GM12878 (cell line): Measurements from ENCODE around the gene C1orf141. TPM values are rescaled to one million over a fixed set of nuclear protein-coding genes. Genes with fewer than 3 reads are reported as not detected.
A peak's percentile ranks its signal among the peaks of the same experiment; 100 is the strongest.

ENCODE experiments used
- ATAC-seq: fragments of 200-7000 bp; cut with Tn5 transposase; 3 replicates; pipeline ENCODE4 v1.9.1; 2020; ENCODE audit warnings: mild to moderate bottlenecking, moderate library complexity
- BruUV-seq: library from RNA; stranded (reverse); fragments of 400-500 nt; replicated peaks from 2 replicates; lab custom pipeline; 2021; lab: Mats Ljungman, UMichigan
- CTCF ChIA-PET: fragments of 300-600 bp; sonication (Branson Sonifier 250); formaldehyde crosslinking; extraction: SDS; loops from one replicate; lab custom pipeline; 2021; ENCODE audit warnings: inconsistent platforms; lab: Yijun Ruan, JAX
- POLR2A ChIA-PET: fragments of 350-600 bp; formaldehyde crosslinking; extraction: SDS; loops from one replicate; lab custom pipeline; 2021; ENCODE audit warnings: inconsistent platforms; lab: Charles Lee
- RAD21 ChIA-PET: fragments of 300-600 bp; sonication (Branson Sonifier 250); formaldehyde crosslinking; loops from one replicate; lab custom pipeline; 2023; ENCODE audit warnings: antibody characterized with exemption; ENCODE audit not compliant: unreplicated experiment; lab: Charles Lee
- SMC1A ChIA-PET: fragments of 300-600 bp; sonication (Branson Sonifier 250); formaldehyde crosslinking; loops from one replicate; lab custom pipeline; 2023; ENCODE audit not compliant: unreplicated experiment, uncharacterized antibody; lab: Charles Lee
- DNase-seq: peaks from one replicate; pipeline ENCODE4 v3.0.0-alpha.2; 2011; ENCODE audit warnings: low read depth, low spot score
- FAIRE-seq: peaks from 3 replicates; lab custom pipeline; 2011; peaks lifted over from hg19 to GRCh38; lab: Jason Lieb, UNC
- H2AFZ ChIP-seq: 2 replicates; pipeline ENCODE4 v1.6.0; 2011; ENCODE audit warnings: low read depth, low read length, control low read depth; ENCODE audit not compliant: control insufficient read depth
- H3K27ac ChIP-seq: 2 replicates; pipeline ENCODE4 v1.5.1; 2011; ENCODE audit warnings: control low read depth; ENCODE audit not compliant: control insufficient read depth, insufficient read depth
- H3K27me3 ChIP-seq, 2 experiments: replicated peaks in 1 of 2; 2 replicates each; pipeline versions ENCODE4 v1.6.0 to v1.6.1; 2011; ENCODE audit warnings: low read length in 1 of 2; ENCODE audit not compliant: control insufficient read depth in 2 of 2, insufficient read depth in 2 of 2
- H3K36me3 ChIP-seq, 2 experiments: 2 replicates each; pipeline ENCODE4 v1.5.1; 2011; ENCODE audit warnings: low read length in 1 of 2; ENCODE audit not compliant: control insufficient read depth in 2 of 2, insufficient read depth in 2 of 2
- H3K4me1 ChIP-seq: 2 replicates; pipeline ENCODE4 v1.6.1; 2011; ENCODE audit warnings: mild to moderate bottlenecking, low read length, moderate library complexity, mixed read lengths; ENCODE audit not compliant: control insufficient read depth, insufficient read depth
- H3K4me2 ChIP-seq: 2 replicates; pipeline ENCODE4 v1.6.0; 2011; ENCODE audit warnings: control low read depth; ENCODE audit not compliant: control insufficient read depth, insufficient read depth
- H3K4me3 ChIP-seq: fragments of 200-600 bp; sonication (generic); 2 replicates; pipeline ENCODE4 v1.5.1; 2016
- H3K79me2 ChIP-seq: 2 replicates; pipeline ENCODE4 v1.6.0; 2011; ENCODE audit warnings: low read length; ENCODE audit not compliant: control insufficient read depth, insufficient read depth
- H3K9ac ChIP-seq: 2 replicates; pipeline ENCODE4 v1.8.0; 2011; ENCODE audit warnings: low read length, control low read depth, mixed read lengths; ENCODE audit not compliant: control insufficient read depth, insufficient read depth
- H3K9me3 ChIP-seq: replicated peaks from 3 replicates; pipeline ENCODE4 v1.5.1; 2011; ENCODE audit warnings: mild to moderate bottlenecking, low read length; ENCODE audit not compliant: control insufficient read depth, insufficient read depth
- H4K20me1 ChIP-seq: 2 replicates; pipeline ENCODE4 v1.6.0; 2011; ENCODE audit not compliant: control insufficient read depth, insufficient read depth
- BCL11A ChIP-seq: IDR thresholded peaks from 2 replicates; pipeline ENCODE4 v1.6.1; 2011; ENCODE audit warnings: low read depth, low read length
- BHLHE40 ChIP-seq, 2 experiments: fragments of 450-650 bp in 1 of 2; IDR thresholded peaks; 2 replicates each; pipeline ENCODE4 v1.6.1; 2011 to 2017; ENCODE audit warnings: low read depth in 2 of 2, borderline replicate concordance in 1 of 2, improper control_type of control experiment in 1 of 2, low read length in 1 of 2, mild to moderate bottlenecking in 1 of 2
- BMI1 ChIP-seq: fragments of 450-650 bp; IDR thresholded peaks from 2 replicates; pipeline ENCODE4 v1.6.1; 2016; ENCODE audit warnings: mild to moderate bottlenecking, moderate library complexity, borderline replicate concordance
- BRCA1 ChIP-seq: IDR thresholded peaks from 2 replicates; pipeline ENCODE4 v1.6.1; 2011; ENCODE audit warnings: low read depth, low read length, improper control_type of control experiment
- GABPA ChIP-seq: IDR thresholded peaks from 2 replicates; pipeline ENCODE4 v1.6.1; 2014; ENCODE audit warnings: antibody characterized with exemption, low read depth, mild to moderate bottlenecking, inconsistent platforms
- JUND ChIP-seq: IDR thresholded peaks from 2 replicates; pipeline ENCODE4 v1.6.1; 2012; ENCODE audit warnings: low read depth, mild to moderate bottlenecking, low read length, improper control_type of control experiment, moderate library complexity
- MTA2 ChIP-seq: fragments of 450-650 bp; IDR thresholded peaks from 2 replicates; pipeline ENCODE4 v1.6.1; 2016; ENCODE audit warnings: low read depth, mild to moderate bottlenecking, moderate library complexity
- SMAD5 ChIP-seq: IDR thresholded peaks from 2 replicates; pipeline ENCODE4 v1.6.1; 2016; ENCODE audit warnings: antibody characterized with exemption, low read depth
- STAT1 ChIP-seq: fragments of 450-650 bp; conservative IDR thresholded peaks from 2 replicates; pipeline ENCODE4 v1.6.1; 2014; ENCODE audit warnings: antibody characterized with exemption, mild to moderate bottlenecking
- ZNF274 ChIP-seq: IDR thresholded peaks from one replicate; pipeline ENCODE4 v1.8.0; 2011; ENCODE audit not compliant: insufficient read length, insufficient read depth
- WGBS: methylation state at CpG from one replicate; pipeline ENCODE4 v1.1.6; 2016; ENCODE audit warnings: low lambda C conversion rate; ENCODE audit not compliant: insufficient replicate concordance, insufficient coverage; ENCODE audit errors: missing lambda C conversion rate; 5-methylcytosine and 5-hydroxymethylcytosine counted together
- in situ Hi-C: fragments of 300-500 bp; cut with MboI; formaldehyde crosslinking; loops from 9 replicates; pipeline ENCODE4 v1.14.3; 2018; ENCODE audit warnings: mixed read lengths
- intact Hi-C: fragments of 100-400 bp; cut with micrococcal nuclease; formaldehyde crosslinking; loops from one replicate; pipeline ENCODE4 v1.14.2; 2022; ENCODE audit not compliant: unreplicated experiment
- polyA plus RNA-seq, 11 experiments: library from polyadenylated mRNA; depleted of rRNA in 4 of 11; unstranded in 6 of 11; stranded (reverse) in 5 of 11; fragments of >200 nt; fragmentation: Nextera tagmentation in 4 of 11; fragmentation: Illumina TruSeq in 1 of 11; extraction: Ambion mirVana in 4 of 11; extraction: Trizol in 1 of 11; gene quantifications; 1 replicate in 1 of 11; 2 replicates in 10 of 11; pipeline versions ENCODE4 v1.2.1 to v1.2.3, GENCODE V29; 2011 to 2016; ENCODE audit warnings: inconsistent platforms in 2 of 11, missing spikeins in 2 of 11, low read depth in 1 of 11
- total RNA-seq, 4 experiments: library from RNA; depleted of rRNA in 3 of 4; stranded (reverse); fragments of >200 nt in 3 of 4; fragmentation: Illumina TruSeq in 1 of 4; extraction: Trizol in 1 of 4; gene quantifications; 2 replicates each; pipeline versions ENCODE4 v1.2.1 to v1.2.3, GENCODE V29; 2013 to 2021
- TF ChIP-seq, protein P1 (sequence below): fragments of 450-650 bp; IDR thresholded peaks from 2 replicates; pipeline ENCODE4 v1.6.1; 2016; ENCODE audit warnings: mild to moderate bottlenecking
- TF ChIP-seq, protein P2 (sequence below): IDR thresholded peaks from 2 replicates; pipeline ENCODE4 v1.6.1; 2011; ENCODE audit warnings: mild to moderate bottlenecking, low read depth, low read length, moderate library complexity; ENCODE audit not compliant: insufficient replicate concordance
- TF ChIP-seq, protein P3 (sequence below): fragments of 450-650 bp; IDR thresholded peaks from 2 replicates; pipeline ENCODE4 v1.6.1; 2017; ENCODE audit warnings: mild to moderate bottlenecking, low read depth, inconsistent platforms; ENCODE audit not compliant: poor library complexity, severe bottlenecking
- TF ChIP-seq, protein P4 (sequence below): fragments of 450-650 bp; IDR thresholded peaks from 2 replicates; pipeline ENCODE4 v1.6.1; 2018; ENCODE audit warnings: borderline replicate concordance, mild to moderate bottlenecking; ENCODE audit not compliant: partially characterized antibody

Gene C1orf141
- total and polyA plus RNA-seq, 10 of the 15 experiments (the other 5 are each of a cell fraction or from before 2014, with no cell fraction given): not detected

DNA sequence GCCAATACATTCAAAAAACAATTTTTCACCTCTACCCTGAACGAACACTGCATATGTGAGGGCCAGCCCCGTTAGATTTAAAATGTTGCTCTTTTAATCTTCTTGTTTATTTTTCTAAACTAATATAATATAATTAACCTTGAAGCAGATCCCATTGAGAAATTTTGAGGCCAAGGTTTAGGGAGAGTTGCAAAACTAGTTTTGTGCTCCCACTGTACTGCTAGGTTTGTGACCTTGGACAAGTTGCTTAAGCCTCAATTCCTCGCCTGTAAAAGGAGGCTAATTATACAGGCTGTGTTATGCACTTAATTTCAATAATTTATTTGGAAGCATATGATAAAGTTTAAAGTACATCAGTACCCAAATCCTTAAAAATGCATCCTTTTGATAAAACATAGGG is 35.2 kb upstream of the C1orf141 start (continued):
- TF ChIP-seq, protein P1, sequence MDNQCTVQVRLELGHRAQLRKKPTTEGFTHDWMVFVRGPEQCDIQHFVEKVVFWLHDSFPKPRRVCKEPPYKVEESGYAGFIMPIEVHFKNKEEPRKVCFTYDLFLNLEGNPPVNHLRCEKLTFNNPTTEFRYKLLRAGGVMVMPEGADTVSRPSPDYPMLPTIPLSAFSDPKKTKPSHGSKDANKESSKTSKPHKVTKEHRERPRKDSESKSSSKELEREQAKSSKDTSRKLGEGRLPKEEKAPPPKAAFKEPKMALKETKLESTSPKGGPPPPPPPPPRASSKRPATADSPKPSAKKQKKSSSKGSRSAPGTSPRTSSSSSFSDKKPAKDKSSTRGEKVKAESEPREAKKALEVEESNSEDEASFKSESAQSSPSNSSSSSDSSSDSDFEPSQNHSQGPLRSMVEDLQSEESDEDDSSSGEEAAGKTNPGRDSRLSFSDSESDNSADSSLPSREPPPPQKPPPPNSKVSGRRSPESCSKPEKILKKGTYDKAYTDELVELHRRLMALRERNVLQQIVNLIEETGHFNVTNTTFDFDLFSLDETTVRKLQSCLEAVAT: 0 out of 2 replicates have a peak, but pooled peaks have one; percentile 30

DNA sequence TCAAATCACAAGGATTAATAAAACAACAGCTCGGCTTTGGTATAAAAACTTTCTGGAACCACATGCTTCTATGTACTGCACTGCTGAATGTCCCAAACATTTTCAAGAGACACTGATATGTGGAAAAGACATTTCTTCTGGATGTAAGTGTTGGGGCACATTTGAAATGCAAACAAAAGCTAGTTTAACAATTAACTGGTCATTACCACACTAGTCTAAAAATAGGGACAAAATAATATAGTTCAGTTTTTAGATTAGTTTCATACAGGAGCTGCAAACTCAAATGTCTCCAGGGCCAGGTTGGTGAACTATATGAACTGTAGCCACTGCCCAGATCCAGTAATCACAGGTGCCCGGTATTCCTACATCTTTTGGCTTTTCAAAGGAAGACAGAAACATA is 34.7 kb upstream of the C1orf141 start:
- ChIA-PET POLR2A (interaction anchor here (1.4 kb wide), 1 partner anchor 16 kb away, joined by 4 read pairs; no protein-coding TSS in a partner anchor), CTCF (interaction anchor here (0.7 to 7.3 kb wide), 5 partner anchors 10 to 173 kb away, joined by 3 to 163 read pairs (median 23); no protein-coding TSS in a partner anchor), SMC1A (interaction anchor here (0.7 to 8.1 kb wide), 8 partner anchors 20 to 366 kb away, joined by 3 to 54 read pairs (median 13); no protein-coding TSS in a partner anchor), RAD21 (interaction anchor here (0.9 to 6.0 kb wide), 6 partner anchors 20 to 591 kb away, joined by 3 to 93 read pairs (median 4); no protein-coding TSS in a partner anchor)
- Histone ChIP-seq H3K79me2 (no peaks in the 10 kb centered on the region), H3K4me2 (no peak overlapping the region), H3K4me1 (peaks cover 15% of the 10 kb centered on the region; the same call in 1 of the 2 replicates), H3K36me3 (no peaks in the 10 kb centered on the region), H3K27me3 (no peaks in the 10 kb centered on the region), H3K27ac (no peak overlapping the region), H3K4me3 (no peak overlapping the region), H3K9me3 (no peaks in the 10 kb centered on the region; the same call in 2 of the 3 replicates), H4K20me1 (no peaks in the 10 kb centered on the region), H2AFZ (no peak overlapping the region), H3K9ac (no peak overlapping the region)
- no TSS peak for BruUV-seq
- in situ Hi-C loops (loop anchor here (25.0 kb wide), 2 partner anchors 782 to 882 kb away; no protein-coding TSS in a partner anchor), intact Hi-C loops (loop anchor here (5.0 to 10.0 kb wide), 2 partner anchors 237 to 775 kb away; no protein-coding TSS in a partner anchor)
- 46% methylated on average over 2 of the region's 2 CpGs for WGBS
- FAIRE-seq: no peak
- ATAC-seq: peak; percentile 40
- DNase-seq: no peak
- TF ChIP-seq MTA2 (0 out of 2 replicates have a peak, but pooled peaks have one; percentile 42), BHLHE40 (IDR thresholded peaks at IDR 0.05; ENCODE audit: borderline replicate concordance in 1 of 2, low read depth in 2 of 2, low read length in 1 of 2) (no peak), JUND (no peak), BCL11A (no peak), GABPA (no peak), BMI1 (no peak), BRCA1 (no peak), ZNF274 (no peak), STAT1 (no peak), SMAD5 (no peak)
- TF ChIP-seq, protein P2, sequence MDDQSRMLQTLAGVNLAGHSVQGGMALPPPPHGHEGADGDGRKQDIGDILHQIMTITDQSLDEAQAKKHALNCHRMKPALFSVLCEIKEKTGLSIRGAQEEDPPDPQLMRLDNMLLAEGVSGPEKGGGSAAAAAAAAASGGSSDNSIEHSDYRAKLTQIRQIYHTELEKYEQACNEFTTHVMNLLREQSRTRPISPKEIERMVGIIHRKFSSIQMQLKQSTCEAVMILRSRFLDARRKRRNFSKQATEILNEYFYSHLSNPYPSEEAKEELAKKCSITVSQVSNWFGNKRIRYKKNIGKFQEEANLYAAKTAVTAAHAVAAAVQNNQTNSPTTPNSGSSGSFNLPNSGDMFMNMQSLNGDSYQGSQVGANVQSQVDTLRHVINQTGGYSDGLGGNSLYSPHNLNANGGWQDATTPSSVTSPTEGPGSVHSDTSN: no peak
- TF ChIP-seq, protein P3, sequence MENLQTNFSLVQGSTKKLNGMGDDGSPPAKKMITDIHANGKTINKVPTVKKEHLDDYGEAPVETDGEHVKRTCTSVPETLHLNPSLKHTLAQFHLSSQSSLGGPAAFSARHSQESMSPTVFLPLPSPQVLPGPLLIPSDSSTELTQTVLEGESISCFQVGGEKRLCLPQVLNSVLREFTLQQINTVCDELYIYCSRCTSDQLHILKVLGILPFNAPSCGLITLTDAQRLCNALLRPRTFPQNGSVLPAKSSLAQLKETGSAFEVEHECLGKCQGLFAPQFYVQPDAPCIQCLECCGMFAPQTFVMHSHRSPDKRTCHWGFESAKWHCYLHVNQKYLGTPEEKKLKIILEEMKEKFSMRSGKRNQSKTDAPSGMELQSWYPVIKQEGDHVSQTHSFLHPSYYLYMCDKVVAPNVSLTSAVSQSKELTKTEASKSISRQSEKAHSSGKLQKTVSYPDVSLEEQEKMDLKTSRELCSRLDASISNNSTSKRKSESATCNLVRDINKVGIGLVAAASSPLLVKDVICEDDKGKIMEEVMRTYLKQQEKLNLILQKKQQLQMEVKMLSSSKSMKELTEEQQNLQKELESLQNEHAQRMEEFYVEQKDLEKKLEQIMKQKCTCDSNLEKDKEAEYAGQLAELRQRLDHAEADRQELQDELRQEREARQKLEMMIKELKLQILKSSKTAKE: no peak
- TF ChIP-seq, protein P4, sequence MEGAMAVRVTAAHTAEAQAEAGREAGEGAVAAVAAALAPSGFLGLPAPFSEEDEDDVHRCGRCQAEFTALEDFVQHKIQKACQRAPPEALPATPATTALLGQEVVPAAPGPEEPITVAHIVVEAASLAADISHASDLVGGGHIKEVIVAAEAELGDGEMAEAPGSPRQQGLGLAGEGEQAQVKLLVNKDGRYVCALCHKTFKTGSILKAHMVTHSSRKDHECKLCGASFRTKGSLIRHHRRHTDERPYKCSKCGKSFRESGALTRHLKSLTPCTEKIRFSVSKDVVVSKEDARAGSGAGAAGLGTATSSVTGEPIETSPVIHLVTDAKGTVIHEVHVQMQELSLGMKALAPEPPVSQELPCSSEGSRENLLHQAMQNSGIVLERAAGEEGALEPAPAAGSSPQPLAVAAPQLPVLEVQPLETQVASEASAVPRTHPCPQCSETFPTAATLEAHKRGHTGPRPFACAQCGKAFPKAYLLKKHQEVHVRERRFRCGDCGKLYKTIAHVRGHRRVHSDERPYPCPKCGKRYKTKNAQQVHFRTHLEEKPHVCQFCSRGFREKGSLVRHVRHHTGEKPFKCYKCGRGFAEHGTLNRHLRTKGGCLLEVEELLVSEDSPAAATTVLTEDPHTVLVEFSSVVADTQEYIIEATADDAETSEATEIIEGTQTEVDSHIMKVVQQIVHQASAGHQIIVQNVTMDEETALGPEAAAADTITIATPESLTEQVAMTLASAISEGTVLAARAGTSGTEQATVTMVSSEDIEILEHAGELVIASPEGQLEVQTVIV: no peak
